Limb (tissue), 2 donors: ENCODE data around the gene CSNK2A1.
"Not testable (repeated sequence)": the region's sequence is repeated elsewhere in the genome, so short reads cannot be mapped to it uniquely, and the experiment has no call there.

Experiments used
- DNase-seq, 2 donors: peaks; one replicate each; pipeline ENCODE4 v3.0.0-alpha.2; 2016; ENCODE audit errors: extremely low spot score in 2 of 2

The CSNK2A1 gene

GRCh38 chr20:492159-492558 is 51.4 kb downstream of the CSNK2A1 start:
- no peak for DNase-seq

GRCh38 chr20:487655-488054 is 55.9 kb downstream of the CSNK2A1 start:
- DNase-seq = no peak

GRCh38 chr20:483815-484644 is 59.6 kb downstream of the CSNK2A1 start:
- DNase-seq = no peak

GRCh38 chr20:481167-481566 is 62.4 kb downstream of the CSNK2A1 start:
- no peak for DNase-seq

- DNase-seq = no peak
These were observed 63.5 kb downstream of the CSNK2A1 start for GRCh38 chr20:480044-480443.

- no peak for DNase-seq
These were observed 64.1 kb downstream of the CSNK2A1 start for GRCh38 chr20:479487-479886.

- peak in 1 of 2 donors; percentile 83 for DNase-seq
These were observed 64.6 kb downstream of the CSNK2A1 start for GRCh38 chr20:478949-479429.

GRCh38 chr20:478010-478948 is 65.3 kb downstream of the CSNK2A1 start:
- DNase-seq = no peak

GRCh38 chr20:476561-477249 is 66.9 kb downstream of the CSNK2A1 start:
- DNase-seq = not testable (repeated sequence)

- DNase-seq = no peak
These were observed 67.9 kb downstream of the CSNK2A1 start for GRCh38 chr20:475463-476357.

GRCh38 chr20:474581-474980 is 69.0 kb downstream of the CSNK2A1 start:
- no peak for DNase-seq

GRCh38 chr20:472889-473292 is 70.7 kb downstream of the CSNK2A1 start:
- DNase-seq = no peak

- no peak for DNase-seq
These were observed 71.3 kb downstream of the CSNK2A1 start for GRCh38 chr20:472137-472846.

- no peak for DNase-seq
These were observed 73.7 kb downstream of the CSNK2A1 start for GRCh38 chr20:469746-470490.

GRCh38 chr20:467755-468154 is 75.8 kb downstream of the CSNK2A1 start:
- no peak for DNase-seq

GRCh38 chr20:462199-462991 is 81.2 kb downstream of the CSNK2A1 start, which contains the start of gene TBC1D20:
Gene TBC1D20, minus strand, starts transcription at chr20:462533. Its CDS starts 128 bp downstream, at chr20:462405.
- peak; percentile 91 to 92 for DNase-seq

- no peak for DNase-seq
These were observed 82.1 kb downstream of the CSNK2A1 start for GRCh38 chr20:461254-462198.
